ENCODE measurements around the gene CFAP65.

GRCh38 chr2:219087848-219088247 lies 46.5 kb upstream of the CFAP65 start:
- TF ChIP-seq, protein P1, sequence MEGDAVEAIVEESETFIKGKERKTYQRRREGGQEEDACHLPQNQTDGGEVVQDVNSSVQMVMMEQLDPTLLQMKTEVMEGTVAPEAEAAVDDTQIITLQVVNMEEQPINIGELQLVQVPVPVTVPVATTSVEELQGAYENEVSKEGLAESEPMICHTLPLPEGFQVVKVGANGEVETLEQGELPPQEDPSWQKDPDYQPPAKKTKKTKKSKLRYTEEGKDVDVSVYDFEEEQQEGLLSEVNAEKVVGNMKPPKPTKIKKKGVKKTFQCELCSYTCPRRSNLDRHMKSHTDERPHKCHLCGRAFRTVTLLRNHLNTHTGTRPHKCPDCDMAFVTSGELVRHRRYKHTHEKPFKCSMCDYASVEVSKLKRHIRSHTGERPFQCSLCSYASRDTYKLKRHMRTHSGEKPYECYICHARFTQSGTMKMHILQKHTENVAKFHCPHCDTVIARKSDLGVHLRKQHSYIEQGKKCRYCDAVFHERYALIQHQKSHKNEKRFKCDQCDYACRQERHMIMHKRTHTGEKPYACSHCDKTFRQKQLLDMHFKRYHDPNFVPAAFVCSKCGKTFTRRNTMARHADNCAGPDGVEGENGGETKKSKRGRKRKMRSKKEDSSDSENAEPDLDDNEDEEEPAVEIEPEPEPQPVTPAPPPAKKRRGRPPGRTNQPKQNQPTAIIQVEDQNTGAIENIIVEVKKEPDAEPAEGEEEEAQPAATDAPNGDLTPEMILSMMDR (IDR thresholded peaks at IDR 0.05) = no peak
- no peak for TF ChIP-seq POLR2A (IDR thresholded peaks at IDR 0.05)
- TF ChIP-seq EP300 (IDR thresholded peaks at IDR 0.05) = no peak
- no peak for TF ChIP-seq POLR2AphosphoS5 (IDR thresholded peaks at IDR 0.05)

Data from upper lobe of left lung (tissue), 4 donors.